Spleen (tissue), 11 donors: ENCODE results near the gene DHX35. TPM values are rescaled to one million over a fixed set of nuclear protein-coding genes. Genes with fewer than 3 reads are reported as not detected.

ENCODE experiments used
- DNase-seq: peaks from one replicate; pipeline ENCODE4 v3.0.0-alpha.2; 2020
- H3K27ac ChIP-seq, 8 donors: fragments of 200-600 bp; sonication (generic) in 7 of 8; 1 replicate in 4 of 8; 2 replicates in 4 of 8; pipeline versions ENCODE4 v1.5.0 to v1.8.0; 2016 to 2021; ENCODE audit warnings: inconsistent platforms in 4 of 8, mild to moderate bottlenecking in 4 of 8, moderate library complexity in 1 of 8
- H3K27me3 ChIP-seq, 7 donors: fragments of 200-600 bp; sonication (generic) in 6 of 7; replicated peaks in 1 of 7; 1 replicate in 4 of 7; 2 replicates in 3 of 7; pipeline versions ENCODE4 v1.5.0 to v1.8.0; 2016 to 2021; ENCODE audit warnings: inconsistent platforms in 3 of 7, mild to moderate bottlenecking in 1 of 7
- H3K36me3 ChIP-seq, 6 donors: fragments of 200-600 bp; sonication (generic) in 5 of 6; 1 replicate in 4 of 6; 2 replicates in 2 of 6; pipeline versions ENCODE4 v1.5.0 to v1.8.0; 2016 to 2021; ENCODE audit warnings: inconsistent platforms in 2 of 6
- H3K4me1 ChIP-seq, 6 donors: fragments of 200-600 bp; sonication (generic) in 5 of 6; 1 replicate in 3 of 6; 2 replicates in 3 of 6; pipeline versions ENCODE4 v1.5.0 to v1.8.0; 2016 to 2021; ENCODE audit warnings: inconsistent platforms in 3 of 6
- H3K4me3 ChIP-seq, 8 donors: fragments of 200-600 bp; sonication (generic) in 7 of 8; 1 replicate in 4 of 8; 2 replicates in 4 of 8; pipeline versions ENCODE4 v1.5.0 to v1.8.0; 2016 to 2021; ENCODE audit warnings: inconsistent platforms in 4 of 8, mild to moderate bottlenecking in 4 of 8, moderate library complexity in 2 of 8
- H3K9me3 ChIP-seq, 8 donors: fragments of 200-600 bp; sonication (generic) in 7 of 8; 1 replicate in 4 of 8; 2 replicates in 4 of 8; pipeline versions ENCODE4 v1.5.0 to v1.8.0; 2016 to 2021; ENCODE audit warnings: inconsistent platforms in 4 of 8
- POLR2A ChIP-seq, 3 donors: fragments of 450-650 bp; IDR thresholded peaks; one replicate each; pipeline ENCODE4 v1.5.1; 2017; ENCODE audit warnings: antibody characterized with exemption in 3 of 3, mild to moderate bottlenecking in 1 of 3
- POLR2AphosphoS5 ChIP-seq, 3 donors: sonication (generic); formaldehyde crosslinking; IDR thresholded peaks; one replicate each; pipeline ENCODE4 v1.5.1; 2017; ENCODE audit warnings: antibody characterized with exemption in 3 of 3
- WGBS, 5 donors: extraction: QIAGEN DNeasy Blood & Tissue Kit in 3 of 5; methylation state at CpG; one replicate each; pipeline versions ENCODE4 v1.1.5 to v1.1.7; 2013 to 2018; 5-methylcytosine and 5-hydroxymethylcytosine counted together
- intact Hi-C: fragments of 100-400 bp; cut with DNase I; formaldehyde crosslinking; loops from one replicate; pipeline ENCODE4 v1.15.0; 2023; ENCODE audit warnings: low total_unique reads
- polyA plus RNA-seq, 3 donors: library from polyadenylated mRNA; stranded (reverse); fragments of 200-250 nt; gene quantifications; one replicate each; pipeline ENCODE4 v1.2.1, GENCODE V29; 2013
- total RNA-seq, 7 donors: library from RNA; depleted of rRNA in 3 of 7; stranded (reverse); fragments of >200 nt in 3 of 7; fragmentation: NEBNext Ultra II Directional in 4 of 7; extraction: Animal tissue kit (Norgen Biotek cat#: 25700) in 4 of 7; gene quantifications; one replicate each; pipeline versions ENCODE4 v1.1.0 to v1.2.1, GENCODE V29; 2016 to 2021
- TF ChIP-seq, protein P1 (sequence below), 11 experiments: fragments of 200-600 bp in 7 of 11; fragments of 450-650 bp in 4 of 11; sonication (generic) in 4 of 11; IDR thresholded peaks in 8 of 11; conservative IDR thresholded peaks in 3 of 11; 1 replicate in 7 of 11; 2 replicates in 4 of 11; pipeline versions ENCODE4 v1.4.0 to v1.8.0; 2016 to 2021; ENCODE audit warnings: antibody characterized with exemption in 11 of 11, inconsistent platforms in 4 of 11, mild to moderate bottlenecking in 1 of 11
- donor health status: healthy with polysubstance abuse.
- donor health status: DM: no; HTN: no; CAD: no; lungs with moderate emphysema.
- donor health status: DM: no; HTN: no; CAD: no.
- donor health status: Bipolar disorder and iron deficiency.
- donor health status: healthy.
- donor health status: DM: no; HTN: no; CAD: no.
- donor health status: DM: yes; HTN: yes; CAD: no.

DHX35 gene
- total and polyA plus RNA-seq, 10 donors, result 4.7 to 16.4 (median 11.3) TPM

DNA sequence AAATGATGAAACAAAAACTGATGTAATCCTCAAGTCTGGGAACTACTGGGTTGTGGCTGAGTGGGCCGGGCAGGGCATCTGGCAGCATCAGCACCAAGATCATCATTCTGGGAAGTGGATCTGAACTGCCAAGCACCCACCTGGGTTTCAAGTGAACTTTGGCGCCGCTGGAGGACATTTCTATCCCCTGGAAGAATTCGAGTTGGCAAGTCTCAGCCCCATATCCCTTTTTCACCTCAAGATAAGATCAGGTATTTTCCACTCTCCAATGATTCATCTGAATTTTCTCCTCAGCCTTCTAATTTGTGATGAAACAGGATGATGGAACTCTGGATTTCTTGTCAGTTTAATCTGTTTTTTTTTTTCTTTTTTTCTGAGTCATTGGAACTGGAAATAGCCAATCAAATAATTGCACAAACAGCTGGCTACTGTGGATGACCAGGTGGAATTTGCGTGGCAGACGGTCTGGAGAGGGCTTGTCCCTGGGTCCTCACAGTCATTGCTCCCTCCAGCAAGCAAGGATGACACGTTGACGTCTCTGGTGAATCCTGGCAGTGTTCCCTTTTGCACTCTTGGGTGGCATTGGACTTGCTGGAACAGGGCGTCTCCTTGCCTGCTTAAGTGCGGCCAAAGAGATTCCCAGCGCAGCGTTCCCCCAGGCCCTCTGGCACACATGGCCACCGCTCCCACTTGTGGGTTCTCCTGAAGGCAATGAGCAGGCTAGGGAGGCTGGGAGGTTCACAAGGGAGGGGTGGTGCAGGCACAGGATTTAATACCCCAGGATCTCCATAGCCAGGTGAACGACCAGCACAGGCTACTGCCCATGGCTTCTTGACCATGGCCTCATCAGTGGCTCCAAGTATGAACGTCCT, 80.4 kb downstream of the DHX35 start:
- H3K4me3 ChIP-seq, result no peak overlapping the region
- DNase-seq, result no peak
- H3K4me1 ChIP-seq, result no peaks in the 10 kb centered on the region
- peak in 1 of 3 donors; percentile 16 for TF ChIP-seq POLR2AphosphoS5 (IDR thresholded peaks at IDR 0.05)
- TF ChIP-seq POLR2A (IDR thresholded peaks at IDR 0.05), result no peak
- TF ChIP-seq, protein P1, sequence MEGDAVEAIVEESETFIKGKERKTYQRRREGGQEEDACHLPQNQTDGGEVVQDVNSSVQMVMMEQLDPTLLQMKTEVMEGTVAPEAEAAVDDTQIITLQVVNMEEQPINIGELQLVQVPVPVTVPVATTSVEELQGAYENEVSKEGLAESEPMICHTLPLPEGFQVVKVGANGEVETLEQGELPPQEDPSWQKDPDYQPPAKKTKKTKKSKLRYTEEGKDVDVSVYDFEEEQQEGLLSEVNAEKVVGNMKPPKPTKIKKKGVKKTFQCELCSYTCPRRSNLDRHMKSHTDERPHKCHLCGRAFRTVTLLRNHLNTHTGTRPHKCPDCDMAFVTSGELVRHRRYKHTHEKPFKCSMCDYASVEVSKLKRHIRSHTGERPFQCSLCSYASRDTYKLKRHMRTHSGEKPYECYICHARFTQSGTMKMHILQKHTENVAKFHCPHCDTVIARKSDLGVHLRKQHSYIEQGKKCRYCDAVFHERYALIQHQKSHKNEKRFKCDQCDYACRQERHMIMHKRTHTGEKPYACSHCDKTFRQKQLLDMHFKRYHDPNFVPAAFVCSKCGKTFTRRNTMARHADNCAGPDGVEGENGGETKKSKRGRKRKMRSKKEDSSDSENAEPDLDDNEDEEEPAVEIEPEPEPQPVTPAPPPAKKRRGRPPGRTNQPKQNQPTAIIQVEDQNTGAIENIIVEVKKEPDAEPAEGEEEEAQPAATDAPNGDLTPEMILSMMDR (IDR thresholded peaks at IDR 0.05 in 8 of 11, conservative IDR thresholded peaks at IDR 0.05 in 3 of 11), result no peak
- H3K27ac ChIP-seq, result no peak overlapping the region
- no peaks in the 10 kb centered on the region for H3K27me3 ChIP-seq
- WGBS, 5 donors, result 85 to 95% (median 90%) methylated on average over 13 to 15 of the region's 15 CpGs
- no peaks in the 10 kb centered on the region for H3K9me3 ChIP-seq
- H3K36me3 ChIP-seq, result peaks cover 0 to 73% (median 42%) of the 10 kb centered on the region in 6 donors
- intact Hi-C loops, result loop anchor here (10.0 kb wide), 1 partner anchor 118 kb away; the partner anchor contains the start of gene FAM83D

DNA sequence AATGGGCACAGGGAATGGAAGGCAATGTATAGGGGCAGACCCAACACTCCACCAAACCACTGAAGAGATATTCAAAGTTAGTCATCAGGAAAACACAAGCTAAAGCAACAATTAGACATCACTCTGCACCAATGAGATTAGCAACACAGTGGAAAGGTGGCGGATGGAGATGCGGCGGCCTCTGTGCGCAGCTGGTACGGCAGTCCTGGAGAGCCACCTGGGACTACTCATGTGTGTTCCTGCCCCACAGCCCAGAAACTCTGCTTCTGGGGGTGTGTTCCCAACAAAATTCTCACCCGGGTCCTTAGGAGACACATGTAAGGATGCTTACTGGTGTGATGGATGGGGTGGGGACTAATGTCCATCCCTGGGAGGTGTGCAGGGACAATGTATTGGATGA, 82.4 kb downstream of the DHX35 start:
- no peak for DNase-seq
- no peak overlapping the region for H3K27ac ChIP-seq
- H3K4me3 ChIP-seq, result no peak overlapping the region
- 94 to 99% (median 96%) methylated on average over 6 of the region's 6 CpGs for WGBS, 5 donors
- H3K36me3 ChIP-seq, result peaks cover 0 to 54% (median 24%) of the 10 kb centered on the region in 6 donors
- H3K4me1 ChIP-seq, result peaks cover 0 to 7% (median 4%) of the 10 kb centered on the region in 6 donors
- no peaks in the 10 kb centered on the region for H3K9me3 ChIP-seq
- intact Hi-C loops, result loop anchor here (10.0 kb wide), 1 partner anchor 120 kb away; the partner anchor contains the start of gene FAM83D
- no peaks in the 10 kb centered on the region for H3K27me3 ChIP-seq
- TF ChIP-seq POLR2A (IDR thresholded peaks at IDR 0.05), result no peak
- TF ChIP-seq, protein P1 (IDR thresholded peaks at IDR 0.05 in 8 of 11, conservative IDR thresholded peaks at IDR 0.05 in 3 of 11), result no peak
- TF ChIP-seq POLR2AphosphoS5 (IDR thresholded peaks at IDR 0.05), result no peak

- Histone ChIP-seq H3K27me3 (no peaks in the 10 kb centered on the region), H3K27ac (no peak overlapping the region), H3K4me1 (peaks cover 3 to 17% (median 15%) of the 10 kb centered on the region in 6 donors), H3K4me3 (no peak overlapping the region), H3K36me3 (peaks cover 0 to 42% (median 15%) of the 10 kb centered on the region in 6 donors), H3K9me3 (no peaks in the 10 kb centered on the region)
- intact Hi-C loops, result loop anchor here (5.0 to 10.0 kb wide), 2 partner anchors 121 to 398 kb away; partner anchors contain the start of gene FAM83D
- TF ChIP-seq POLR2A (IDR thresholded peaks at IDR 0.05), result no peak
- TF ChIP-seq, protein P1 (IDR thresholded peaks at IDR 0.05 in 8 of 11, conservative IDR thresholded peaks at IDR 0.05 in 3 of 11), result no peak
- WGBS, 5 donors, result 90 to 93% (median 92%) methylated on average over 8 of the region's 8 CpGs
- no peak for DNase-seq
Measured at GRCh38 chr20:39045676-39046075, 83.5 kb downstream of the DHX35 start.

- TF ChIP-seq POLR2AphosphoS5 (IDR thresholded peaks at IDR 0.05) (no peak), POLR2A (IDR thresholded peaks at IDR 0.05) (no peak)
- TF ChIP-seq, protein P1 (IDR thresholded peaks at IDR 0.05 in 8 of 11, conservative IDR thresholded peaks at IDR 0.05 in 3 of 11), result no peak
- no peak overlapping the region for H3K4me3 ChIP-seq
- peaks cover 0 to 6% (median 0%) of the 10 kb centered on the region in 7 donors for H3K27me3 ChIP-seq
- intact Hi-C loops, result loop anchor here (5.0 to 10.0 kb wide), 2 partner anchors 123 to 400 kb away; partner anchors contain the start of gene FAM83D
- no peaks in the 10 kb centered on the region for H3K9me3 ChIP-seq
- peaks cover 3 to 19% (median 16%) of the 10 kb centered on the region in 6 donors for H3K4me1 ChIP-seq
- 71 to 78% (median 73%) methylated on average over 10 of the region's 10 CpGs for WGBS, 5 donors
- no peak overlapping the region for H3K27ac ChIP-seq
- DNase-seq, result no peak
- H3K36me3 ChIP-seq, result peaks cover 0 to 24% (median 4%) of the 10 kb centered on the region in 6 donors
Measured at GRCh38 chr20:39047417-39047985, 85.4 kb downstream of the DHX35 start.
